Esophagus squamous epithelium (tissue), 4 donors: Measurements from ENCODE around the gene HSPA9.

Experiments
- CTCF ChIP-seq, 6 experiments: fragments of 450-650 bp in 4 of 6; fragments of 200-600 bp in 2 of 6; sonication (generic) in 2 of 6; IDR thresholded peaks; one replicate each; pipeline ENCODE4 v1.5.1; 2016 to 2019; ENCODE audit warnings: antibody characterized with exemption in 6 of 6, mild to moderate bottlenecking in 4 of 6, moderate library complexity in 4 of 6
- POLR2A ChIP-seq, 4 donors: fragments of 450-650 bp; IDR thresholded peaks; one replicate each; pipeline ENCODE4 v1.6.1; 2017; ENCODE audit warnings: antibody characterized with exemption in 4 of 4, mild to moderate bottlenecking in 4 of 4, moderate library complexity in 3 of 4

- TF ChIP-seq CTCF (IDR thresholded peaks at IDR 0.05) (no peak), POLR2A (IDR thresholded peaks at IDR 0.05) (no peak)
Observed at GRCh38 chr5:138542180-138542955, 32.8 kb downstream of the HSPA9 start.
